ENCODE results near the gene AVEN. TPM values are rescaled to one million over a fixed set of nuclear protein-coding genes. Genes with fewer than 3 reads are reported as not detected.

Gene AVEN
- total and polyA plus RNA-seq, 2 experiments from 2014 or later: 7.7 to 10.3 TPM

GRCh38 chr15:33923446-33923845 is 115.6 kb downstream of the AVEN start:
- ATAC-seq: no peak
- Histone ChIP-seq H3K27ac (ENCODE audit: low read depth) (no peak overlapping the region), H3K4me2 (no peak overlapping the region), H3K36me3 (ENCODE audit: insufficient read depth) (no peaks in the 10 kb centered on the region), H2AFZ (no peak overlapping the region), H3K4me1 (ENCODE audit: insufficient read depth) (no peaks in the 10 kb centered on the region), H3K27me3 (ENCODE audit: insufficient read depth) (no peaks in the 10 kb centered on the region), H4K20me1 (replicated peaks; ENCODE audit: insufficient read depth) (no peaks in the 10 kb centered on the region), H3K4me3 (no peak overlapping the region), H3F3A (replicated peaks; ENCODE audit: low read depth) (no peaks in the 10 kb centered on the region), H3K79me2 (replicated peaks; ENCODE audit: insufficient read depth) (no peaks in the 10 kb centered on the region), H3K9me2 (ENCODE audit: insufficient read depth) (no peaks in the 10 kb centered on the region)
- peaks cover 3% of the 10 kb centered on the region; the same call in 2 of the 3 replicates for H3K36me3 Mint-ChIP-seq (ENCODE audit: low read depth)
- no peak overlapping the region for H3K27ac Mint-ChIP-seq
- no peaks in the 10 kb centered on the region for H3K4me1 Mint-ChIP-seq
- H3K4me3 Mint-ChIP-seq: no peak overlapping the region
- TF ChIP-seq ETS1 (IDR thresholded peaks at IDR 0.05) (no peak), STAT1 (IDR thresholded peaks at IDR 0.05; ENCODE audit: unreplicated experiment) (no peak), CREB1 (CRISPR knock-in tag; IDR thresholded peaks at IDR 0.05; ENCODE audit: low read depth) (no peak), CTCF (conservative IDR thresholded peaks at IDR 0.05; ENCODE audit: low read depth in 2 of 2) (no peak), NANOG (IDR thresholded peaks at IDR 0.05; ENCODE audit: borderline replicate concordance) (no peak), JUNB (IDR thresholded peaks at IDR 0.05; ENCODE audit: unreplicated experiment) (no peak), ZNF462 (CRISPR knock-in tag; IDR thresholded peaks at IDR 0.05) (no peak), EZH2phosphoT487 (IDR thresholded peaks at IDR 0.05; ENCODE audit: unreplicated experiment) (no peak), ZNF114 (CRISPR knock-in tag; IDR thresholded peaks at IDR 0.05) (no peak), EZH2 (IDR thresholded peaks at IDR 0.05; ENCODE audit: low read depth, unreplicated experiment) (no peak), POLR2AphosphoS5 (IDR thresholded peaks at IDR 0.05; ENCODE audit: low read depth) (no peak), ZNF331 (CRISPR knock-in tag; IDR thresholded peaks at IDR 0.05; ENCODE audit: low read depth) (no peak)
- TF ChIP-seq, protein P1, sequence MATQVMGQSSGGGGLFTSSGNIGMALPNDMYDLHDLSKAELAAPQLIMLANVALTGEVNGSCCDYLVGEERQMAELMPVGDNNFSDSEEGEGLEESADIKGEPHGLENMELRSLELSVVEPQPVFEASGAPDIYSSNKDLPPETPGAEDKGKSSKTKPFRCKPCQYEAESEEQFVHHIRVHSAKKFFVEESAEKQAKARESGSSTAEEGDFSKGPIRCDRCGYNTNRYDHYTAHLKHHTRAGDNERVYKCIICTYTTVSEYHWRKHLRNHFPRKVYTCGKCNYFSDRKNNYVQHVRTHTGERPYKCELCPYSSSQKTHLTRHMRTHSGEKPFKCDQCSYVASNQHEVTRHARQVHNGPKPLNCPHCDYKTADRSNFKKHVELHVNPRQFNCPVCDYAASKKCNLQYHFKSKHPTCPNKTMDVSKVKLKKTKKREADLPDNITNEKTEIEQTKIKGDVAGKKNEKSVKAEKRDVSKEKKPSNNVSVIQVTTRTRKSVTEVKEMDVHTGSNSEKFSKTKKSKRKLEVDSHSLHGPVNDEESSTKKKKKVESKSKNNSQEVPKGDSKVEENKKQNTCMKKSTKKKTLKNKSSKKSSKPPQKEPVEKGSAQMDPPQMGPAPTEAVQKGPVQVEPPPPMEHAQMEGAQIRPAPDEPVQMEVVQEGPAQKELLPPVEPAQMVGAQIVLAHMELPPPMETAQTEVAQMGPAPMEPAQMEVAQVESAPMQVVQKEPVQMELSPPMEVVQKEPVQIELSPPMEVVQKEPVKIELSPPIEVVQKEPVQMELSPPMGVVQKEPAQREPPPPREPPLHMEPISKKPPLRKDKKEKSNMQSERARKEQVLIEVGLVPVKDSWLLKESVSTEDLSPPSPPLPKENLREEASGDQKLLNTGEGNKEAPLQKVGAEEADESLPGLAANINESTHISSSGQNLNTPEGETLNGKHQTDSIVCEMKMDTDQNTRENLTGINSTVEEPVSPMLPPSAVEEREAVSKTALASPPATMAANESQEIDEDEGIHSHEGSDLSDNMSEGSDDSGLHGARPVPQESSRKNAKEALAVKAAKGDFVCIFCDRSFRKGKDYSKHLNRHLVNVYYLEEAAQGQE (IDR thresholded peaks at IDR 0.05; ENCODE audit: unreplicated experiment): no peak
- H3K9me3 Mint-ChIP-seq: peaks cover 9% of the 10 kb centered on the region
- no peak for DNase-seq (ENCODE audit: low spot score)
- H3K27me3 Mint-ChIP-seq (ENCODE audit: insufficient read depth, low read depth, poor library complexity): peaks cover 2% of the 10 kb centered on the region

Data from GM23338 (cell line).